NT2/D1 (cell line): ENCODE measurements around the gene KLC1.

ENCODE experiments used
- DNase-seq: peaks from one replicate; pipeline ENCODE4 v3.0.0-alpha.2; 2011; ENCODE audit warnings: low read depth, low spot score
- H3K27me3 ChIP-seq: 2 replicates; pipeline ENCODE4 v1.6.0; 2011; ENCODE audit warnings: mild to moderate bottlenecking; ENCODE audit not compliant: insufficient read length, insufficient read depth
- H3K36me3 ChIP-seq: 2 replicates; pipeline ENCODE4 v1.6.1; 2011; ENCODE audit warnings: mild to moderate bottlenecking, low read length, mixed read lengths; ENCODE audit not compliant: insufficient read depth, insufficient read length
- H3K4me1 ChIP-seq: 2 replicates; pipeline ENCODE4 v1.5.1; 2011; ENCODE audit not compliant: insufficient read depth, insufficient read length
- H3K4me3 ChIP-seq: 2 replicates; pipeline ENCODE4 v1.5.1; 2011; ENCODE audit warnings: low read depth; ENCODE audit not compliant: insufficient read length
- H3K9ac ChIP-seq: 2 replicates; pipeline ENCODE4 v1.6.0; 2011; ENCODE audit warnings: low read depth; ENCODE audit not compliant: insufficient read length
- H3K9me3 ChIP-seq: 2 replicates; pipeline ENCODE4 v1.5.1; 2011; ENCODE audit warnings: mild to moderate bottlenecking, low read length; ENCODE audit not compliant: insufficient read depth
- SUZ12 ChIP-seq: IDR thresholded peaks from 2 replicates; pipeline ENCODE4 v1.6.1; 2011; ENCODE audit not compliant: insufficient read length, insufficient read depth; ENCODE audit errors: extremely low read depth
- YY1 ChIP-seq: IDR thresholded peaks from 2 replicates; pipeline ENCODE4 v1.6.1; 2011; ENCODE audit not compliant: insufficient read length, insufficient read depth
- ZNF274 ChIP-seq: IDR thresholded peaks from 2 replicates; pipeline ENCODE4 v1.6.1; 2011; ENCODE audit warnings: mild to moderate bottlenecking, low read depth, low read length

KLC1 gene

GRCh38 chr14:103748534-103748857, 119.5 kb downstream of the KLC1 start:
- no peaks in the 10 kb centered on the region for H3K9me3 ChIP-seq

GRCh38 chr14:103749452-103749851, 120.4 kb downstream of the KLC1 start:
- H3K4me3 ChIP-seq = no peak overlapping the region
- no peaks in the 10 kb centered on the region for H3K36me3 ChIP-seq
- H3K4me1 ChIP-seq = no peaks in the 10 kb centered on the region
- TF ChIP-seq ZNF274 (no peak), SUZ12 (no peak), YY1 (no peak)
- no peaks in the 10 kb centered on the region for H3K27me3 ChIP-seq
- no peak overlapping the region for H3K9ac ChIP-seq
- no peak for DNase-seq
- H3K9me3 ChIP-seq = no peaks in the 10 kb centered on the region

More at GRCh38 chr14:103748534-103748857, 119.5 kb downstream of the KLC1 start:
- H3K36me3 ChIP-seq = no peaks in the 10 kb centered on the region
- no peak overlapping the region for H3K9ac ChIP-seq
- no peak overlapping the region for H3K4me3 ChIP-seq
- TF ChIP-seq SUZ12 = no peak
- TF ChIP-seq YY1 = no peak
- no peak for TF ChIP-seq ZNF274
- H3K27me3 ChIP-seq = no peaks in the 10 kb centered on the region
- DNase-seq = no peak
- H3K4me1 ChIP-seq = peaks cover 2% of the 10 kb centered on the region

GRCh38 chr14:103749860-103750259, 120.8 kb downstream of the KLC1 start:
- Histone ChIP-seq H3K9me3 (no peaks in the 10 kb centered on the region), H3K9ac (no peak overlapping the region), H3K4me3 (no peak overlapping the region), H3K27me3 (no peaks in the 10 kb centered on the region), H3K36me3 (no peaks in the 10 kb centered on the region), H3K4me1 (no peaks in the 10 kb centered on the region)
- no peak for TF ChIP-seq SUZ12
- TF ChIP-seq YY1 = no peak
- TF ChIP-seq ZNF274 = no peak
- no peak for DNase-seq
